Muscle layer of colon (tissue), 2 donors: Measurements from ENCODE around the gene ACTL6B.
A peak's percentile ranks its signal among the peaks of the same experiment; 100 is the strongest.
"Not testable (repeated sequence)": the region's sequence is repeated elsewhere in the genome, so short reads cannot be mapped to it uniquely, and the experiment has no call there.

ENCODE experiments used
- H3K27ac ChIP-seq: one replicate; pipeline ENCODE4 v1.7.0; 2013; ENCODE audit warnings: low read depth, mild to moderate bottlenecking, low read length, moderate library complexity
- H3K27me3 ChIP-seq, 2 donors: one replicate each; pipeline ENCODE4 v1.7.0; 2013; ENCODE audit warnings: low read length in 2 of 2, mild to moderate bottlenecking in 2 of 2; ENCODE audit not compliant: insufficient read depth in 2 of 2, control insufficient read depth in 1 of 2
- H3K36me3 ChIP-seq: one replicate; pipeline ENCODE4 v1.7.0; 2013; ENCODE audit warnings: mild to moderate bottlenecking, low read length; ENCODE audit not compliant: insufficient read depth
- H3K4me1 ChIP-seq: one replicate; pipeline ENCODE4 v1.7.0; 2013; ENCODE audit warnings: mild to moderate bottlenecking, low read length; ENCODE audit not compliant: insufficient read depth
- H3K4me3 ChIP-seq, 2 donors: one replicate each; pipeline ENCODE4 v1.7.0; 2013; ENCODE audit warnings: low read length in 2 of 2, low read depth in 1 of 2, mild to moderate bottlenecking in 1 of 2, moderate library complexity in 1 of 2
- H3K9ac ChIP-seq: one replicate; pipeline ENCODE4 v1.7.0; 2013; ENCODE audit warnings: low read length
- H3K9me3 ChIP-seq: one replicate; pipeline ENCODE4 v1.7.0; 2013; ENCODE audit warnings: mild to moderate bottlenecking, low read length
- donor health status: abdominal sarcoma.
- donor health status: Adenocarcinoma of cecum.

The ACTL6B gene

GRCh38 chr7:100655908-100656674 lies at the start of gene ACTL6B:
Gene ACTL6B, minus strand, starts transcription at chr7:100656448. Its CDS starts 94 bp downstream, at chr7:100656354.
- no peak within 1 kb of the TSS for H3K4me3 ChIP-seq
- H3K36me3 ChIP-seq = no peaks in the 10 kb centered on the region
- H3K9ac ChIP-seq = no peak within 1 kb of the TSS
- no peaks in the 10 kb centered on the region for H3K9me3 ChIP-seq
- H3K4me1 ChIP-seq = no peaks in the 10 kb centered on the region
- H3K27me3 ChIP-seq = peaks cover 19 to 24% of the 10 kb centered on the region in 2 donors
- H3K27ac ChIP-seq = no peak within 1 kb of the TSS

- Histone ChIP-seq H3K27me3 (no peaks in the 10 kb centered on the region), H3K4me3 (peak overlapping the region; percentile 69 to 98), H3K36me3 (no peaks in the 10 kb centered on the region), H3K9ac (peak overlapping the region; percentile 82), H3K27ac (peak overlapping the region; percentile 99), H3K4me1 (peaks cover 16% of the 10 kb centered on the region), H3K9me3 (no peaks in the 10 kb centered on the region)
Measured at GRCh38 chr7:100705320-100705752, 49.1 kb upstream of the ACTL6B start.

- H3K9ac ChIP-seq, H3K4me3 ChIP-seq, H3K4me1 ChIP-seq, H3K27me3 ChIP-seq, H3K27ac ChIP-seq, H3K9me3 ChIP-seq, H3K36me3 ChIP-seq: not testable (repeated sequence)
Measured at GRCh38 chr7:100701089-100701488, 44.8 kb upstream of the ACTL6B start.

- no peaks in the 10 kb centered on the region for H3K4me1 ChIP-seq
- no peaks in the 10 kb centered on the region for H3K27me3 ChIP-seq
- H3K9ac ChIP-seq = no peak overlapping the region
- H3K9me3 ChIP-seq = no peaks in the 10 kb centered on the region
- no peak overlapping the region for H3K4me3 ChIP-seq
- no peaks in the 10 kb centered on the region for H3K36me3 ChIP-seq
- no peak overlapping the region for H3K27ac ChIP-seq
Measured at GRCh38 chr7:100699018-100699417, 42.8 kb upstream of the ACTL6B start.

GRCh38 chr7:100696123-100696521 lies 39.9 kb upstream of the ACTL6B start:
- no peak overlapping the region for H3K9ac ChIP-seq
- peaks cover 20% of the 10 kb centered on the region for H3K4me1 ChIP-seq
- H3K27ac ChIP-seq = no peak overlapping the region
- H3K36me3 ChIP-seq = no peaks in the 10 kb centered on the region
- H3K27me3 ChIP-seq = no peaks in the 10 kb centered on the region
- no peak overlapping the region for H3K4me3 ChIP-seq
- no peaks in the 10 kb centered on the region for H3K9me3 ChIP-seq

- Histone ChIP-seq H3K9me3 (no peaks in the 10 kb centered on the region), H3K27me3 (no peaks in the 10 kb centered on the region), H3K27ac (peak within 1 kb of the TSS; percentile 76), H3K4me3 (peak within 1 kb of the TSS; percentile 62 to 80), H3K36me3 (no peaks in the 10 kb centered on the region), H3K9ac (peak within 1 kb of the TSS; percentile 80), H3K4me1 (peaks cover 35% of the 10 kb centered on the region)
Measured at GRCh38 chr7:100694098-100694745, 38.0 kb upstream of the ACTL6B start, which contains the start of gene GIGYF1. Gene GIGYF1, minus strand, starts transcription at chr7:100694250. Its CDS starts 6,012 bp downstream, at chr7:100688238.

- peak overlapping the region; percentile 80 for H3K9ac ChIP-seq
- no peaks in the 10 kb centered on the region for H3K9me3 ChIP-seq
- peaks cover 35% of the 10 kb centered on the region for H3K4me1 ChIP-seq
- peak overlapping the region; percentile 76 for H3K27ac ChIP-seq
- H3K36me3 ChIP-seq = no peaks in the 10 kb centered on the region
- peak overlapping the region; percentile 62 to 80 for H3K4me3 ChIP-seq
- no peaks in the 10 kb centered on the region for H3K27me3 ChIP-seq
Measured at GRCh38 chr7:100693312-100694097, 37.3 kb upstream of the ACTL6B start.

GRCh38 chr7:100692578-100692961 lies 36.3 kb upstream of the ACTL6B start:
- peaks cover 35% of the 10 kb centered on the region for H3K4me1 ChIP-seq
- H3K4me3 ChIP-seq = peak overlapping the region; percentile 62 to 80
- no peaks in the 10 kb centered on the region for H3K27me3 ChIP-seq
- H3K9ac ChIP-seq = peak overlapping the region; percentile 80
- no peaks in the 10 kb centered on the region for H3K9me3 ChIP-seq
- H3K36me3 ChIP-seq = peaks cover 9% of the 10 kb centered on the region
- H3K27ac ChIP-seq = peak overlapping the region; percentile 17

- Histone ChIP-seq H3K9ac (no peak overlapping the region), H3K36me3 (peaks cover 15% of the 10 kb centered on the region), H3K4me1 (peaks cover 35% of the 10 kb centered on the region), H3K4me3 (peak overlapping the region in 1 of 2 donors; percentile 80), H3K9me3 (no peaks in the 10 kb centered on the region), H3K27me3 (no peaks in the 10 kb centered on the region), H3K27ac (peak overlapping the region; percentile 23)
Measured at GRCh38 chr7:100691676-100692577, 35.7 kb upstream of the ACTL6B start.

GRCh38 chr7:100689230-100690135 lies 33.2 kb upstream of the ACTL6B start:
- peaks cover 35% of the 10 kb centered on the region for H3K4me1 ChIP-seq
- no peaks in the 10 kb centered on the region for H3K27me3 ChIP-seq
- no peak overlapping the region for H3K9ac ChIP-seq
- H3K36me3 ChIP-seq = peaks cover 39% of the 10 kb centered on the region
- no peaks in the 10 kb centered on the region for H3K9me3 ChIP-seq
- H3K27ac ChIP-seq = no peak overlapping the region
- H3K4me3 ChIP-seq = no peak overlapping the region
